BJ (cell line): Measurements from ENCODE around the gene MYO5C. TPM values are rescaled to one million over a fixed set of nuclear protein-coding genes. Genes with fewer than 3 reads are reported as not detected.

Experiments used
- CTCF ChIA-PET: fragments of 350-600 bp; formaldehyde crosslinking; extraction: SDS; loops from one replicate; lab custom pipeline; 2021; ENCODE audit warnings: antibody characterized with exemption, inconsistent platforms; lab: Yijun Ruan, JAX
- POLR2A ChIA-PET: fragments of 300-600 bp; sonication (Branson Sonifier 250); formaldehyde crosslinking; extraction: SDS; loops from one replicate; lab custom pipeline; 2021; ENCODE audit warnings: antibody characterized with exemption; lab: Charles Lee
- DNase-seq: peaks from one replicate; pipeline ENCODE4 v3.0.0-alpha.2; 2011; ENCODE audit warnings: low read depth
- H3K27me3 ChIP-seq: 2 replicates; pipeline ENCODE4 v1.6.0; 2011; ENCODE audit warnings: low read length; ENCODE audit not compliant: control insufficient read depth, insufficient read depth
- H3K36me3 ChIP-seq: 2 replicates; pipeline ENCODE4 v1.5.1; 2011; ENCODE audit warnings: low read length; ENCODE audit not compliant: control insufficient read depth, insufficient read depth
- H3K4me3 ChIP-seq: 2 replicates; pipeline ENCODE4 v1.5.1; 2011; ENCODE audit warnings: low read depth, mild to moderate bottlenecking, control low read depth, low read length
- polyA plus RNA-seq: library from polyadenylated mRNA; depleted of rRNA; stranded (reverse); fragments of >200 nt; gene quantifications from 2 replicates; pipeline ENCODE4 v1.2.3, GENCODE V29; 2011
- TF ChIP-seq, protein P1 (sequence below): IDR thresholded peaks from 2 replicates; pipeline ENCODE4 v1.5.1; 2011; ENCODE audit warnings: low read depth, mild to moderate bottlenecking, control low read depth, inconsistent platforms, low read length, moderate library complexity; ENCODE audit not compliant: insufficient read depth

Gene MYO5C
- polyA plus RNA-seq, 1 experiment: 0.13 TPM

DNA sequence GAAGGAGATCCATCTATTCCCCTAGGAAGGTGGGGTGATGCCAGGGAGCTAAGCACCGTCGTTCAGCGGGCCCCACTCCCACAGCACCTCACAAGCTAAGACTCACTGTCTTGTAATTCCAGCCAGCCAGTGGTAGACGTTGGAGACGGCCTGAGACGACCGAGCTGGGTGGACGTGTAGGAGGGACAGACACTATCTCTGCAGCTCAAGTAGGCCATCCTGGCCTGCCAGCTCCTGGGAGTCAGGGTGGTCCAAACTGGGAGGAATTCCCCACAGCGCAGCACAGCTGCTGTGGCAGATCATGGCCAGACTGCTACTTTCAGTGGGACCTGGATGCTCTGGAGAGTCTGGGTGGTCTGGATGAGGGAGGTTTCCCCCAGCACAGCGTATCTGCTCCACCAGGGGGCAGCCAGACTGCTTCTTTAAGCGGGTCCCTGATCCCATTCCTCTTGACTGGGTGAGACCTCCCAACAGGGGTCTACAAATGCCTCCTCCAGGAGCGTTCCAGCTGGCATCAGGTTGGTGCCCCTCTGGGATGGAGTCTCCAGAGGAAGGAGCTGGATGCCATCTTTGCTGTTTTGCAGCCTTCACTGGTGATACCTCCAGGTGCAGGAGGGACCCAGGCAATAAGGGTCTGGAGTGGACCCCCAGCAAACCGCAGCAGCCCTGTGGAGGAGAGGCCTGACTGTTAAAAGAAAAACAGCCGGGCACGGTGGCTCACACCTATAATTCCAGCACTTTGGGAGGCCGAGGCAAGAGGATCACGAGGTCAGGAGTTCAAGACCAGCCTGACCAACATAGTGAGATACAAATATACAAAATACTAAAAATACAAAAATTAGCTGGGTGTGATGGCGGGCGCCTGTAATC lies 132.0 kb downstream of the MYO5C start:
- TF ChIP-seq, protein P1, sequence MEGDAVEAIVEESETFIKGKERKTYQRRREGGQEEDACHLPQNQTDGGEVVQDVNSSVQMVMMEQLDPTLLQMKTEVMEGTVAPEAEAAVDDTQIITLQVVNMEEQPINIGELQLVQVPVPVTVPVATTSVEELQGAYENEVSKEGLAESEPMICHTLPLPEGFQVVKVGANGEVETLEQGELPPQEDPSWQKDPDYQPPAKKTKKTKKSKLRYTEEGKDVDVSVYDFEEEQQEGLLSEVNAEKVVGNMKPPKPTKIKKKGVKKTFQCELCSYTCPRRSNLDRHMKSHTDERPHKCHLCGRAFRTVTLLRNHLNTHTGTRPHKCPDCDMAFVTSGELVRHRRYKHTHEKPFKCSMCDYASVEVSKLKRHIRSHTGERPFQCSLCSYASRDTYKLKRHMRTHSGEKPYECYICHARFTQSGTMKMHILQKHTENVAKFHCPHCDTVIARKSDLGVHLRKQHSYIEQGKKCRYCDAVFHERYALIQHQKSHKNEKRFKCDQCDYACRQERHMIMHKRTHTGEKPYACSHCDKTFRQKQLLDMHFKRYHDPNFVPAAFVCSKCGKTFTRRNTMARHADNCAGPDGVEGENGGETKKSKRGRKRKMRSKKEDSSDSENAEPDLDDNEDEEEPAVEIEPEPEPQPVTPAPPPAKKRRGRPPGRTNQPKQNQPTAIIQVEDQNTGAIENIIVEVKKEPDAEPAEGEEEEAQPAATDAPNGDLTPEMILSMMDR: no peak
- CTCF ChIA-PET: interaction anchor here (0.6 to 2.8 kb wide), 7 partner anchors 10 to 237 kb away, joined by 3 to 9 read pairs (median 3); no protein-coding TSS in a partner anchor
- H3K4me3 ChIP-seq: no peak overlapping the region
- POLR2A ChIA-PET: no interaction called here
- no peak for DNase-seq
- peaks cover 2% of the 10 kb centered on the region for H3K36me3 ChIP-seq
- no peaks in the 10 kb centered on the region for H3K27me3 ChIP-seq

DNA sequence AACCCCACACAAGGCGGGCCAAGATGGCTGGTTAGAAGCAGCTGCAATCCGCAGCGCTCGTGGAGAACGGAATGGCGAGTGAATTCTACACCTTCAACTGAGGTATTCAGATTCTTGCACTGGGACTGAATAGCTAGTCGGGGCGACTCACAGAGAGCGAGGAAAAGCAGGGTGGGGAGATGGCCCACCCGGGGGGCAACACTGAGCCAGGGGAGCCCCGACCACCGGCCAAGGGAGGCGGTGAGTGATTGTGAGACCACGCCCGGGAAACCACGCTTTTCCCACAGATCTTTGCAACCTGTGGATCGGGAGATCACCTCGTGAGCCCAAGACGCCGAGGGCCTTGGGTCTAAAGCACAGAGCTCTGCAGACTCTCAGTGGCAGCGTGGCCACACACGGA lies 132.7 kb downstream of the MYO5C start:
- no peak for DNase-seq
- Histone ChIP-seq H3K4me3 (no peak overlapping the region), H3K36me3 (peaks cover 2% of the 10 kb centered on the region), H3K27me3 (no peaks in the 10 kb centered on the region)
- CTCF ChIA-PET: interaction anchor here (0.6 to 1.5 kb wide), 7 partner anchors 9 to 236 kb away, joined by 3 to 5 read pairs (median 3); no protein-coding TSS in a partner anchor
- TF ChIP-seq, protein P1: no peak
- POLR2A ChIA-PET: interaction anchor here (1.0 kb wide), 1 partner anchor 16 kb away, joined by 4 read pairs; no protein-coding TSS in a partner anchor

DNA sequence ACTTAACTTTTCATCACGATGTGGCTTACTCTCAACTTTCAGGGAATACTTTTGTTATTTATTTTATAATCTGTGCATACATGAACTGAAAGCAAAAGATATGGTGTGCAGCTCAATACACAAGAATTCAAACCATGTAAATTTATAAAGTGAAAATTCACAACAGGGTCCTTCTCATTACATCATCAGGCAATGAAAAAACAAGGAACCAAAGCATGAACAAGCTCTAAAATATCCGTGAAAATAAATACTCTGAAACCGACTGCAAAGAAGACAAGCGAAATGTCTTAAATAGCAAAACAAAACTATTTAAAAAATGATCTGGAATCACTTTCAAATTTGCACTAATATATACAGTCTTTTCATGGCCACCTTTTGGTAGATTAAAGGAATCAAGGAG lies 133.3 kb downstream of the MYO5C start:
- H3K27me3 ChIP-seq: no peaks in the 10 kb centered on the region
- TF ChIP-seq, protein P1: no peak
- ChIA-PET POLR2A (interaction anchor here (1.0 kb wide), 1 partner anchor 17 kb away, joined by 4 read pairs; no protein-coding TSS in a partner anchor), CTCF (interaction anchor here (1.1 to 1.3 kb wide), 4 partner anchors 9 to 65 kb away, joined by 3 read pairs; no protein-coding TSS in a partner anchor)
- H3K4me3 ChIP-seq: no peak overlapping the region
- peaks cover 2% of the 10 kb centered on the region for H3K36me3 ChIP-seq
- peak; percentile 63 for DNase-seq

DNA sequence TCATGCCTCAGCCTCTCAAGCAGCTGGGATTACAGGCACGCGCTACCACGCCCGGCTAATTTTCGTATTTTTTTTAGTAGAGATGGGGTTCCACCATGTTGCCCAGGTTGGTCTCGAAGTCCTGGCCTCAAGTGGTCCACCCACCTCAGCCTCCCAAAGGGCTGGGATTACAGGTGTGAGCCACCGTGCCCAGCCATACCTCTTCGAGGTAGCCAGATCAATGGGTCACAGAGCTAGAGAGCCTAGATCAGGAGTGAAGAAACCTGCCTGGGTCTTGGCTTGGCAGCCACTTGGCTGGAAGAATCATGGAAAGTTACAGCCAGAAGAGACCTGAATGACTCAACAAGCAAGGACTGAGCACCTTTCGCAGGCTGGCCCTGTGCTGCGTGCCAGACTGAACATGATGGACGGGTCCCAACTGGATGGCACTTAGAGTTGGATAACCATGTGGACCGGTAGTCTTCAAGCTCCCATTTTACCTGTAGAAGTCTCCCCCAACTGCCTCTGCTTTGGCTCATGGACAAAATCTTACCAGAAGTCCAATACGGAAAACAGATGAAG lies 134.1 kb downstream of the MYO5C start:
- Histone ChIP-seq H3K4me3 (no peak overlapping the region), H3K27me3 (no peaks in the 10 kb centered on the region), H3K36me3 (peaks cover 2% of the 10 kb centered on the region)
- POLR2A ChIA-PET: no interaction called here
- DNase-seq: no peak
- CTCF ChIA-PET: interaction anchor here (0.7 to 1.4 kb wide), 4 partner anchors 21 to 573 kb away, joined by 3 to 6 read pairs (median 4); no protein-coding TSS in a partner anchor
- TF ChIP-seq, protein P1: no peak

DNA sequence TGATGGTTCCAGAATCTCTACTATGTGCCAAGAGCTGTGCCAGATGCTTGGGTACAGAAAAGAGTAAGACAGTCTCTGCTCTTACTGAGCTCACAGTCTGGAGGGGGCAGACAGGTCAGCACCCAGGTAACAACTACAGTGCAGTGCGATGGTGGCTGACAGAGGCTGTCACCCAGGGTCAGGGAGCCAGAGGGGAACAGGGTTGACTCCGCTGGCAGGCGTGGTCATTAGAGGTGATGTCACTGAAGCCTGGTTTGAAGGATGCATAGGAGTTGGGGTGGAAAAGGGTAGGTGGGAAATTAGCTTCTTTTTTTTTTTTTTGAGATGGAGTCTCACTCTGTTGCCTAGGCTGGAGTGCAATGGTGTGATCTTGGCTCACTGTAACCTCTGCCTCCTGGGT lies 136.0 kb downstream of the MYO5C start:
- no peak for DNase-seq
- H3K4me3 ChIP-seq: no peak overlapping the region
- ChIA-PET POLR2A (no interaction called here), CTCF (interaction anchor here (1.1 kb wide), 2 partner anchors 8 to 24 kb away, joined by 3 read pairs; no protein-coding TSS in a partner anchor)
- TF ChIP-seq, protein P1: no peak
- H3K27me3 ChIP-seq: no peaks in the 10 kb centered on the region
- peaks cover 2% of the 10 kb centered on the region for H3K36me3 ChIP-seq
